Suppressor macrophage treated with lipopolysaccharide for 1 hour (primary cell): ENCODE measurements around the gene CRPPA.
A peak's percentile ranks its signal among the peaks of the same experiment; 100 is the strongest.

Experiments used
- DNase-seq, 3 donors: peaks; one replicate each; pipeline ENCODE4 v3.0.0-alpha.2; 2020 to 2022

Gene CRPPA

GRCh38 chr7:16422917-16423316, 1.6 kb upstream of the CRPPA start:
- no peak for DNase-seq

- DNase-seq = no peak
Measured at GRCh38 chr7:16422103-16422435, 731 bp upstream of the CRPPA start.

GRCh38 chr7:16420649-16421332, 547 bp downstream of the CRPPA start:
- peak; percentile 85 to 87 (median 85) for DNase-seq

- DNase-seq = no peak
Measured at GRCh38 chr7:16420329-16420648, 1.0 kb downstream of the CRPPA start.

- no peak for DNase-seq
Measured at GRCh38 chr7:16419859-16420258, 1.5 kb downstream of the CRPPA start.

GRCh38 chr7:16419126-16419525, 2.2 kb downstream of the CRPPA start:
- no peak for DNase-seq

GRCh38 chr7:16417906-16418305, 3.4 kb downstream of the CRPPA start:
- peak; percentile 59 to 67 (median 64) for DNase-seq

GRCh38 chr7:16416289-16417282, 4.8 kb downstream of the CRPPA start:
- peak in 2 of 3 donors; percentile 40 to 44 for DNase-seq

- no peak for DNase-seq
Measured at GRCh38 chr7:16412274-16413254, 8.8 kb downstream of the CRPPA start.

- DNase-seq = no peak
Measured at GRCh38 chr7:16411391-16411790, 9.9 kb downstream of the CRPPA start.

GRCh38 chr7:16409777-16410176, 11.6 kb downstream of the CRPPA start:
- DNase-seq = no peak

GRCh38 chr7:16404636-16405035, 16.7 kb downstream of the CRPPA start:
- peak; percentile 67 to 76 (median 68) for DNase-seq

GRCh38 chr7:16403475-16403874, 17.9 kb downstream of the CRPPA start:
- DNase-seq = no peak

- no peak for DNase-seq
Measured at GRCh38 chr7:16402940-16403339, 18.4 kb downstream of the CRPPA start.

GRCh38 chr7:16402091-16402490, 19.2 kb downstream of the CRPPA start:
- DNase-seq = no peak

GRCh38 chr7:16400893-16401275, 20.5 kb downstream of the CRPPA start:
- DNase-seq = no peak

- no peak for DNase-seq
Measured at GRCh38 chr7:16399916-16400892, 21.1 kb downstream of the CRPPA start.

GRCh38 chr7:16399265-16399831, 22.0 kb downstream of the CRPPA start:
- no peak for DNase-seq

GRCh38 chr7:16398146-16399017, 23.0 kb downstream of the CRPPA start:
- no peak for DNase-seq

- DNase-seq = no peak
Measured at GRCh38 chr7:16397501-16398145, 23.7 kb downstream of the CRPPA start.
